Cardiac muscle cell (in vitro differentiated cells and primary cell): ENCODE measurements around the gene ADAM11. TPM values are rescaled to one million over a fixed set of nuclear protein-coding genes. Genes with fewer than 3 reads are reported as not detected.

Source experiments
- DNase-seq, 2 donors: peaks; one replicate each; pipeline versions ENCODE4 v3.0.0 to v3.0.0-alpha.2; 2010 to 2017; ENCODE audit warnings: low read depth in 1 of 2, low spot score in 1 of 2
- H3K27ac ChIP-seq: fragments of 200-600 bp; sonication (generic); 2 replicates; pipeline ENCODE4 v1.5.1; 2016
- H3K27me3 ChIP-seq: fragments of 200-600 bp; sonication (generic); 2 replicates; pipeline ENCODE4 v1.6.0; 2016; ENCODE audit warnings: control low read depth
- H3K36me3 ChIP-seq: fragments of 200-600 bp; sonication (generic); 2 replicates; pipeline ENCODE4 v1.5.1; 2016; ENCODE audit warnings: control low read depth
- H3K4me1 ChIP-seq: fragments of 200-600 bp; sonication (generic); 2 replicates; pipeline ENCODE4 v1.8.1; 2017; ENCODE audit warnings: low read depth, mild to moderate bottlenecking, mixed run types
- H3K4me3 ChIP-seq: fragments of 200-600 bp; sonication (generic); 2 replicates; pipeline ENCODE4 v1.5.1; 2016; ENCODE audit warnings: mild to moderate bottlenecking
- H3K9me3 ChIP-seq: fragments of 200-600 bp; sonication (generic); 2 replicates; pipeline ENCODE4 v1.5.1; 2017; ENCODE audit warnings: low read depth, mild to moderate bottlenecking, control low read depth
- CTCF ChIP-seq: IDR thresholded peaks from 2 replicates; pipeline ENCODE4 v1.5.1; 2012; ENCODE audit warnings: low read depth, mild to moderate bottlenecking, low read length
- polyA plus RNA-seq: library from polyadenylated mRNA; unstranded; fragments of >200 nt; fragmentation: Nextera tagmentation; extraction: Ambion mirVana; gene quantifications from 2 replicates; pipeline ENCODE4 v1.2.1, GENCODE V29; 2016
- total RNA-seq: library from RNA; depleted of rRNA; stranded (reverse); fragments of >200 nt; gene quantifications from 2 replicates; pipeline ENCODE4 v1.2.3, GENCODE V29; 2016

ADAM11 gene
- total and polyA plus RNA-seq, 2 experiments from 2014 or later: 22.3 to 116 TPM

DNA sequence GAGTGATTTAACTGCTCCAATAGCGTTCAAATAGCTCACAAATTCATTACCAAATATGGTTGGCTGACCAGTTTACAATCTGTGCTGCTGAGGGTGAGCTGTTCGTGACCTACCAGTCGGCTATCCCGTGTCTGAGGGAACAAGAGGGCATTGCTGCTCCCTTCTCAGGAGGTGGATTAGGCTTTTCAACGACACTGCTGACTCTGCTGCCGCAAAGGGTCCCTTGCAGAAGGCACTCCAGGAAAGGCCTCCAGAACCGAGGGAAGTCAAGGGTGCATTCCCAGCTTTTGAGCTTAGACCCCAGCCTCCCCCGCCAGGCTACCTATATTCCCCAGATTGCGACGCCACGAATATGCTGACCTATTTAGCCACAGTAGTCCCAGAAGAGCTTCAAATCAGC is 39.0 kb downstream of the ADAM11 start:
- Histone ChIP-seq H3K27me3 (no peaks in the 10 kb centered on the region), H3K27ac (peak overlapping the region; percentile 98), H3K4me1 (peaks cover 42% of the 10 kb centered on the region), H3K36me3 (peaks cover 7% of the 10 kb centered on the region), H3K4me3 (no peak overlapping the region), H3K9me3 (no peaks in the 10 kb centered on the region)
- peak in 1 of 2 donors; percentile 72 for DNase-seq
- TF ChIP-seq CTCF: no peak

GRCh38 chr17:44798356-44798755 is 39.6 kb downstream of the ADAM11 start:
- DNase-seq: no peak
- Histone ChIP-seq H3K36me3 (peaks cover 7% of the 10 kb centered on the region), H3K4me3 (no peak overlapping the region), H3K4me1 (peaks cover 45% of the 10 kb centered on the region), H3K9me3 (no peaks in the 10 kb centered on the region), H3K27ac (peak overlapping the region; percentile 98), H3K27me3 (no peaks in the 10 kb centered on the region)
- TF ChIP-seq CTCF: no peak

- Histone ChIP-seq H3K9me3 (no peaks in the 10 kb centered on the region), H3K4me3 (no peak overlapping the region), H3K4me1 (peaks cover 31% of the 10 kb centered on the region), H3K27me3 (no peaks in the 10 kb centered on the region), H3K36me3 (peaks cover 27% of the 10 kb centered on the region), H3K27ac (peak overlapping the region; percentile 81)
- no peak for DNase-seq
- TF ChIP-seq CTCF: no peak
Observed at GRCh38 chr17:44801880-44802279, 43.1 kb downstream of the ADAM11 start.

- no peak overlapping the region for H3K27ac ChIP-seq
- peak in 1 of 2 donors; percentile 49 for DNase-seq
- no peak overlapping the region for H3K4me3 ChIP-seq
- H3K36me3 ChIP-seq: peaks cover 27% of the 10 kb centered on the region
- H3K9me3 ChIP-seq: no peaks in the 10 kb centered on the region
- TF ChIP-seq CTCF: no peak
- H3K27me3 ChIP-seq: no peaks in the 10 kb centered on the region
- peaks cover 19% of the 10 kb centered on the region for H3K4me1 ChIP-seq
Observed at GRCh38 chr17:44804302-44805089, 45.7 kb downstream of the ADAM11 start.

GRCh38 chr17:44807093-44807816 is 48.5 kb downstream of the ADAM11 start:
- no peak for DNase-seq
- H3K9me3 ChIP-seq: no peaks in the 10 kb centered on the region
- peaks cover 9% of the 10 kb centered on the region for H3K4me1 ChIP-seq
- peaks cover 20% of the 10 kb centered on the region for H3K36me3 ChIP-seq
- TF ChIP-seq CTCF: no peak
- H3K4me3 ChIP-seq: no peak overlapping the region
- H3K27me3 ChIP-seq: no peaks in the 10 kb centered on the region
- peak overlapping the region; percentile 28 for H3K27ac ChIP-seq
